ENCODE measurements around the gene GCSAML.

Gene GCSAML

DNA sequence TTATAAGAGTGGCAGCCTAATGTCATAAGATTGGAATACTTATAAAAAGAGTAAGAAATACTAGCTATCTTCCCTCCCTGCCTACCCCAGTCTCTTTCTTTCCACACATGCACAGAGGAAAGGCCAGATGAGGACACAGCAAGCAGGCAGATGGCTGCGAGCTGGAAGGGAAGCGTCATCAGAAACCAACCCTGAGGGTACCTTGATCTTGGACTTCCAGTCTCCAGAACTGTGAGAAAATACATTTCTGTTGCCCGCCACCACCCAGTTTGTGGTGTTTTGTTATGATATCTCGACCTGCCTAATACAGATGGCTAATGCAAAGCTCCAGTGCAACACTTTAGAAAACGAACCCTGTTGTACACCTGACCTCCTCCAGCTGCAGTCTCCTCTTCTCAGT, 10.4 kb upstream of the GCSAML start:
- Histone ChIP-seq H2BK120ac (ENCODE audit: low read depth, low read length) (no peak overlapping the region), H4K91ac (ENCODE audit: low read depth, low read length, poor library complexity) (no peak overlapping the region), H3K18ac (ENCODE audit: low read length) (no peak overlapping the region), H4K8ac (ENCODE audit: low read depth, low read length) (no peak overlapping the region), H3K9me3 (replicated peaks in 1 of 2; ENCODE audit: control insufficient read depth in 2 of 2, insufficient read depth in 1 of 2, low read depth in 1 of 2, low read length in 2 of 2) (no peaks in the 10 kb centered on the region), H2BK5ac (ENCODE audit: low read length) (no peak overlapping the region), H3K36me3 (replicated peaks in 1 of 2; ENCODE audit: control insufficient read depth in 2 of 2, insufficient read depth in 2 of 2, low read length in 2 of 2) (no peaks in the 10 kb centered on the region), H2BK12ac (ENCODE audit: low read length) (no peak overlapping the region), H3K27me3 (ENCODE audit: control insufficient read depth in 3 of 3, insufficient read depth in 3 of 3, low read depth in 1 of 3, low read length in 3 of 3) (no peaks in the 10 kb centered on the region), H3K79me1 (ENCODE audit: low read depth, low read length) (no peaks in the 10 kb centered on the region), H2BK15ac (ENCODE audit: low read length) (no peak overlapping the region), H3K27ac (replicated peaks; ENCODE audit: low read length) (no peak overlapping the region), H3K23ac (ENCODE audit: low read depth, low read length, poor library complexity) (no peak overlapping the region), H3K4ac (ENCODE audit: low read length) (no peak overlapping the region), H3K4me2 (ENCODE audit: insufficient read depth, low read length, poor library complexity, severe bottlenecking) (no peak overlapping the region), H3K4me3 (ENCODE audit: low read length in 2 of 2) (no peak overlapping the region), H2AFZ (ENCODE audit: low read length) (no peak overlapping the region), H3K4me1 (ENCODE audit: control insufficient read depth in 2 of 2, insufficient read depth in 1 of 2, low read depth in 1 of 2, low read length in 2 of 2) (peaks cover 0 to 2% of the 10 kb centered on the region in 2 donors), H3K9ac (ENCODE audit: low read depth, low read length, poor library complexity) (no peak overlapping the region), H3K14ac (ENCODE audit: low read length) (no peak overlapping the region), H2AK5ac (ENCODE audit: low read depth, low read length) (no peak overlapping the region)
- DNase-seq (ENCODE audit: low spot score): no peak
- WGBS, 2 donors (ENCODE audit: extremely low coverage in 2 of 2, insufficient read length in 2 of 2, insufficient replicate concordance in 1 of 2): no CpG with 5 or more reads among the region's 5 CpGs

DNA sequence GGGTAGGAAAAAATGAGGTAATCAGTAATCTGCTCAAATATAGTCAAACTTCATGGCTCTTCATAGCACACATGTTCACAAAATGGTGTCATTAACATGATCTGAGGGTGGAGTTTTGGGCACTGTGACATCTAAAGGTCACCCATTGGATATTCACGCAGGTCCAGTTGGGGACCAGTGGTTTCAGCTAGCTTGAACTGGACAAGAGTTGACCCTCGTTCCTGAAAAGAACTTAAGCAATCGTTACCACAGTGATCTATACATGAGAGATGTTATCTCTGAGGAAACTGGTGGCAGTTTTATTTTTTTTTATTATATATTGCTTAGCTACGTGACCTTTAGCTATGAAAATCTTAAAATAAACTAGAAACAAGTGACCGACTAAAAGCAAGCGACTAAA, 9.7 kb upstream of the GCSAML start:
- Histone ChIP-seq H3K9ac (ENCODE audit: low read depth, low read length, poor library complexity) (no peak overlapping the region), H3K4me3 (ENCODE audit: low read length in 2 of 2) (no peak overlapping the region), H3K14ac (ENCODE audit: low read length) (no peak overlapping the region), H3K4ac (ENCODE audit: low read length) (no peak overlapping the region), H3K18ac (ENCODE audit: low read length) (no peak overlapping the region), H2BK12ac (ENCODE audit: low read length) (no peak overlapping the region), H4K91ac (ENCODE audit: low read depth, low read length, poor library complexity) (no peak overlapping the region), H3K4me2 (ENCODE audit: insufficient read depth, low read length, poor library complexity, severe bottlenecking) (no peak overlapping the region), H3K79me1 (ENCODE audit: low read depth, low read length) (no peaks in the 10 kb centered on the region), H4K8ac (ENCODE audit: low read depth, low read length) (no peak overlapping the region), H2AK5ac (ENCODE audit: low read depth, low read length) (no peak overlapping the region), H3K27me3 (ENCODE audit: control insufficient read depth in 3 of 3, insufficient read depth in 3 of 3, low read depth in 1 of 3, low read length in 3 of 3) (no peaks in the 10 kb centered on the region), H3K4me1 (ENCODE audit: control insufficient read depth in 2 of 2, insufficient read depth in 1 of 2, low read depth in 1 of 2, low read length in 2 of 2) (peaks cover 0 to 2% of the 10 kb centered on the region in 2 donors), H2BK5ac (ENCODE audit: low read length) (no peak overlapping the region), H3K9me3 (replicated peaks in 1 of 2; ENCODE audit: control insufficient read depth in 2 of 2, insufficient read depth in 1 of 2, low read depth in 1 of 2, low read length in 2 of 2) (no peaks in the 10 kb centered on the region), H3K23ac (ENCODE audit: low read depth, low read length, poor library complexity) (no peak overlapping the region), H2BK120ac (ENCODE audit: low read depth, low read length) (no peak overlapping the region), H2AFZ (ENCODE audit: low read length) (no peak overlapping the region), H2BK15ac (ENCODE audit: low read length) (no peak overlapping the region), H3K27ac (replicated peaks; ENCODE audit: low read length) (no peak overlapping the region), H3K36me3 (replicated peaks in 1 of 2; ENCODE audit: control insufficient read depth in 2 of 2, insufficient read depth in 2 of 2, low read length in 2 of 2) (no peaks in the 10 kb centered on the region)
- no peak for DNase-seq (ENCODE audit: low spot score)
- no CpG with 5 or more reads among the region's 6 CpGs for WGBS, 2 donors (ENCODE audit: extremely low coverage in 2 of 2, insufficient read length in 2 of 2, insufficient replicate concordance in 1 of 2)

- Histone ChIP-seq H2BK12ac (ENCODE audit: low read length) (no peak overlapping the region), H3K4ac (ENCODE audit: low read length) (no peak overlapping the region), H3K9ac (ENCODE audit: low read depth, low read length, poor library complexity) (no peak overlapping the region), H3K27me3 (ENCODE audit: control insufficient read depth in 3 of 3, insufficient read depth in 3 of 3, low read depth in 1 of 3, low read length in 3 of 3) (no peaks in the 10 kb centered on the region), H3K36me3 (replicated peaks in 1 of 2; ENCODE audit: control insufficient read depth in 2 of 2, insufficient read depth in 2 of 2, low read length in 2 of 2) (no peaks in the 10 kb centered on the region), H3K79me1 (ENCODE audit: low read depth, low read length) (no peaks in the 10 kb centered on the region), H3K18ac (ENCODE audit: low read length) (no peak overlapping the region), H2BK5ac (ENCODE audit: low read length) (no peak overlapping the region), H4K8ac (ENCODE audit: low read depth, low read length) (no peak overlapping the region), H3K9me3 (replicated peaks in 1 of 2; ENCODE audit: control insufficient read depth in 2 of 2, insufficient read depth in 1 of 2, low read depth in 1 of 2, low read length in 2 of 2) (no peaks in the 10 kb centered on the region), H3K27ac (replicated peaks; ENCODE audit: low read length) (no peak overlapping the region), H2AFZ (ENCODE audit: low read length) (no peak overlapping the region), H4K91ac (ENCODE audit: low read depth, low read length, poor library complexity) (no peak overlapping the region), H3K4me2 (ENCODE audit: insufficient read depth, low read length, poor library complexity, severe bottlenecking) (no peak overlapping the region), H3K23ac (ENCODE audit: low read depth, low read length, poor library complexity) (no peak overlapping the region), H2BK120ac (ENCODE audit: low read depth, low read length) (no peak overlapping the region), H2AK5ac (ENCODE audit: low read depth, low read length) (no peak overlapping the region), H3K4me3 (ENCODE audit: low read length in 2 of 2) (no peak overlapping the region), H2BK15ac (ENCODE audit: low read length) (no peak overlapping the region), H3K14ac (ENCODE audit: low read length) (no peak overlapping the region), H3K4me1 (ENCODE audit: control insufficient read depth in 2 of 2, insufficient read depth in 1 of 2, low read depth in 1 of 2, low read length in 2 of 2) (peaks cover 0 to 2% of the 10 kb centered on the region in 2 donors)
- no peak for DNase-seq (ENCODE audit: low spot score)
- WGBS, 2 donors (ENCODE audit: extremely low coverage in 2 of 2, insufficient read length in 2 of 2, insufficient replicate concordance in 1 of 2): no CpG with 5 or more reads among the region's 7 CpGs
Measured at GRCh38 chr1:247540581-247540980, 8.4 kb upstream of the GCSAML start.

- no peak for DNase-seq (ENCODE audit: low spot score)
- no peak overlapping the region for H2AK5ac ChIP-seq (ENCODE audit: low read depth, low read length)
- H2BK12ac ChIP-seq (ENCODE audit: low read length): no peak overlapping the region
- H3K4me3 ChIP-seq (ENCODE audit: low read length in 2 of 2): no peak overlapping the region
- H3K23ac ChIP-seq (ENCODE audit: low read depth, low read length, poor library complexity): no peak overlapping the region
- no peak overlapping the region for H4K91ac ChIP-seq (ENCODE audit: low read depth, low read length, poor library complexity)
- no peak overlapping the region for H3K27ac ChIP-seq (replicated peaks; ENCODE audit: low read length)
- H2BK15ac ChIP-seq (ENCODE audit: low read length): no peak overlapping the region
- H3K4me1 ChIP-seq (ENCODE audit: control insufficient read depth in 2 of 2, insufficient read depth in 1 of 2, low read depth in 1 of 2, low read length in 2 of 2): peaks cover 0 to 2% of the 10 kb centered on the region in 2 donors
- H3K14ac ChIP-seq (ENCODE audit: low read length): no peak overlapping the region
- H4K8ac ChIP-seq (ENCODE audit: low read depth, low read length): no peak overlapping the region
- no peak overlapping the region for H3K4me2 ChIP-seq (ENCODE audit: insufficient read depth, low read length, poor library complexity, severe bottlenecking)
- no peaks in the 10 kb centered on the region for H3K79me1 ChIP-seq (ENCODE audit: low read depth, low read length)
- no peak overlapping the region for H3K4ac ChIP-seq (ENCODE audit: low read length)
- WGBS, 2 donors (ENCODE audit: extremely low coverage in 2 of 2, insufficient read length in 2 of 2, insufficient replicate concordance in 1 of 2): no CpG with 5 or more reads among the region's 3 CpGs
- no peaks in the 10 kb centered on the region for H3K36me3 ChIP-seq (replicated peaks in 1 of 2; ENCODE audit: control insufficient read depth in 2 of 2, insufficient read depth in 2 of 2, low read length in 2 of 2)
- H3K9ac ChIP-seq (ENCODE audit: low read depth, low read length, poor library complexity): no peak overlapping the region
- no peaks in the 10 kb centered on the region for H3K27me3 ChIP-seq (ENCODE audit: control insufficient read depth in 3 of 3, insufficient read depth in 3 of 3, low read depth in 1 of 3, low read length in 3 of 3)
- no peaks in the 10 kb centered on the region for H3K9me3 ChIP-seq (replicated peaks in 1 of 2; ENCODE audit: control insufficient read depth in 2 of 2, insufficient read depth in 1 of 2, low read depth in 1 of 2, low read length in 2 of 2)
- H3K18ac ChIP-seq (ENCODE audit: low read length): no peak overlapping the region
- H2BK5ac ChIP-seq (ENCODE audit: low read length): no peak overlapping the region
- no peak overlapping the region for H2AFZ ChIP-seq (ENCODE audit: low read length)
- H2BK120ac ChIP-seq (ENCODE audit: low read depth, low read length): no peak overlapping the region
Measured at GRCh38 chr1:247542811-247543210, 6.1 kb upstream of the GCSAML start.

Measured in neuronal stem cell (in vitro differentiated cells).